ENCODE data around the gene GRIK4.

The GRIK4 gene

DNA sequence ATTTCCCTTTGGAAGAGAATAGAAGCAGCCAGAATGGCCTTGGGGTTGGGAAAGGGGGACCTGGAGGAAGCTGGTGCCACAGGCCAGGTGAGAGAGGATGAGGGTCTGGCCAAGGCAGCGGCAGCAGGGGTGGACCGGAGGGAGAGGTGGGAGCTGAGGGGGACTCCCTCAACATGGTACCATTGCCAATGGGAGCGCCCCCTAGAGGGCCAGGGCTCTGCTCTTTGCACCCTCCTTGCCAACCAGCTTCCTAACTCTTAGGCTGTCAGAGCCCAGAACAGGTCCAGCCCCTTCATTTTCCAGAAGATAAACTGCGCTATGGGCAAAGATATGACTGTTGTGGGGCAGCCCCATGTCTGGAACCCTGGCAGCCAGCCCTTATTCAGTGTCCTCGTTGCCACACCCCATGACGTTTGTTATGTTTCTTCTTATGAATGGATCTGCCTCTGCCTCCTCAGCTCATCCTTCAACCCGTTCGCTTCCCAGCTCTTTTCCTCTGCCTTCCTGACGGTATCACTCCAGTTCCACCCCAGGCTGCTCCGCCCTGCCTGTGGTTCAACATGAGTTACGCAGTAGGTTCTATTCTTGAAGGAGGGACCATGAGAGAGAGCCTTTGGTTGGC lies 185.2 kb downstream of the GRIK4 start:
- peaks cover 0 to 3% of the 10 kb centered on the region in 2 donors for H3K9me3 Mint-ChIP-seq
- no peak for DNase-seq
- H3K4me1 Mint-ChIP-seq (ENCODE audit: low read depth in 2 of 2) = no peaks in the 10 kb centered on the region
- no peak for ATAC-seq (replicated peaks)
- H3K27me3 Mint-ChIP-seq = peaks cover 23 to 61% of the 10 kb centered on the region in 2 donors
- H3K4me3 Mint-ChIP-seq = no peak overlapping the region
- H3K27ac Mint-ChIP-seq = no peak overlapping the region
- no peaks in the 10 kb centered on the region for H3K36me3 Mint-ChIP-seq (ENCODE audit: insufficient read depth)

- H3K9me3 Mint-ChIP-seq = peaks cover 0 to 3% of the 10 kb centered on the region in 2 donors
- peaks cover 14 to 54% of the 10 kb centered on the region in 2 donors for H3K27me3 Mint-ChIP-seq
- H3K4me1 Mint-ChIP-seq (ENCODE audit: low read depth in 2 of 2) = peaks cover 0 to 4% of the 10 kb centered on the region in 2 donors
- ATAC-seq (replicated peaks) = no peak
- no peak overlapping the region for H3K4me3 Mint-ChIP-seq
- DNase-seq = no peak
- no peaks in the 10 kb centered on the region for H3K36me3 Mint-ChIP-seq (ENCODE audit: insufficient read depth)
- H3K27ac Mint-ChIP-seq = no peak overlapping the region
Measured at GRCh38 chr11:120698918-120699317, 187.4 kb downstream of the GRIK4 start.

- Mint-ChIP-seq H3K36me3 (ENCODE audit: insufficient read depth) (no peaks in the 10 kb centered on the region), H3K27ac (peak overlapping the region in 1 of 2 donors; percentile 29), H3K9me3 (peaks cover 0 to 6% of the 10 kb centered on the region in 2 donors), H3K27me3 (peaks cover 20 to 54% of the 10 kb centered on the region in 2 donors), H3K4me1 (ENCODE audit: low read depth in 2 of 2) (peaks cover 0 to 4% of the 10 kb centered on the region in 2 donors), H3K4me3 (no peak overlapping the region)
- ATAC-seq (replicated peaks) (no peak), DNase-seq (no peak)
Measured at GRCh38 chr11:120702656-120703055, 191.1 kb downstream of the GRIK4 start.

- ATAC-seq (replicated peaks) = no peak
- peaks cover 0 to 4% of the 10 kb centered on the region in 2 donors for H3K4me1 Mint-ChIP-seq (ENCODE audit: low read depth in 2 of 2)
- H3K4me3 Mint-ChIP-seq = no peak overlapping the region
- peaks cover 20 to 61% of the 10 kb centered on the region in 2 donors for H3K27me3 Mint-ChIP-seq
- no peak overlapping the region for H3K27ac Mint-ChIP-seq
- H3K9me3 Mint-ChIP-seq = peaks cover 0 to 12% of the 10 kb centered on the region in 2 donors
- no peaks in the 10 kb centered on the region for H3K36me3 Mint-ChIP-seq (ENCODE audit: insufficient read depth)
- DNase-seq = no peak
Measured at GRCh38 chr11:120703358-120704152, 192.0 kb downstream of the GRIK4 start.

GRCh38 chr11:120704256-120704750 lies 192.8 kb downstream of the GRIK4 start:
- ATAC-seq (replicated peaks) (no peak), DNase-seq (no peak)
- H3K27me3 Mint-ChIP-seq = peaks cover 20 to 64% of the 10 kb centered on the region in 2 donors
- no peak overlapping the region for H3K27ac Mint-ChIP-seq
- H3K36me3 Mint-ChIP-seq (ENCODE audit: insufficient read depth) = no peaks in the 10 kb centered on the region
- peaks cover 0 to 4% of the 10 kb centered on the region in 2 donors for H3K4me1 Mint-ChIP-seq (ENCODE audit: low read depth in 2 of 2)
- peaks cover 0 to 12% of the 10 kb centered on the region in 2 donors for H3K9me3 Mint-ChIP-seq
- H3K4me3 Mint-ChIP-seq = no peak overlapping the region

- ATAC-seq (replicated peaks) = no peak
- Mint-ChIP-seq H3K9me3 (peaks cover 0 to 10% of the 10 kb centered on the region in 2 donors), H3K27ac (no peak overlapping the region), H3K4me3 (no peak overlapping the region), H3K27me3 (peaks cover 15 to 69% of the 10 kb centered on the region in 2 donors), H3K36me3 (ENCODE audit: insufficient read depth) (no peaks in the 10 kb centered on the region), H3K4me1 (ENCODE audit: low read depth in 2 of 2) (peaks cover 0 to 4% of the 10 kb centered on the region in 2 donors)
- DNase-seq = no peak
Measured at GRCh38 chr11:120706257-120706656, 194.7 kb downstream of the GRIK4 start.

DNA sequence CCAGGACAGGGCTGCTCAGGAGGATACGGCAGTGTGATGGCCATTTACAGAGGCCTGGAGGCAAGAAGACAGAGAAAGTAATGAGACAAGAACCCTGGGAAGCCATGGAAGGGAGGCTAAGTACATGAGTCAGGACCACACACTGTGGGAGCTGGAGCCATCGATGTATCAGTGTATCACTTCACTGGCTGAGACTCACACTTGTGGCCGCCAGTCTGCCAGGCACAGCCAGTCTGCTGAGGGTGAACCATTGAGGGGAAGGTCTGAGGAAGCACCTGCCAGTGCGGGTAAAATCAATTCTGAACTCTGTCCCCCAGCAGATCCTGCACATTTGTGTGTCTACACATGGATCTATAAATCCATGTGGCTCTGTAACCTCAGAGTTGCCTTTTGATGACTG lies 195.6 kb downstream of the GRIK4 start:
- ATAC-seq (replicated peaks) (no peak), DNase-seq (no peak)
- Mint-ChIP-seq H3K4me3 (no peak overlapping the region), H3K27me3 (peaks cover 10 to 69% of the 10 kb centered on the region in 2 donors), H3K36me3 (ENCODE audit: insufficient read depth) (no peaks in the 10 kb centered on the region), H3K27ac (no peak overlapping the region), H3K4me1 (ENCODE audit: low read depth in 2 of 2) (peaks cover 0 to 3% of the 10 kb centered on the region in 2 donors), H3K9me3 (peaks cover 0 to 10% of the 10 kb centered on the region in 2 donors)

- peaks cover 5 to 69% of the 10 kb centered on the region in 2 donors for H3K27me3 Mint-ChIP-seq
- peaks cover 0 to 10% of the 10 kb centered on the region in 2 donors for H3K9me3 Mint-ChIP-seq
- H3K4me3 Mint-ChIP-seq = no peak overlapping the region
- no peaks in the 10 kb centered on the region for H3K4me1 Mint-ChIP-seq (ENCODE audit: low read depth in 2 of 2)
- ATAC-seq (replicated peaks) (no peak), DNase-seq (no peak)
- no peaks in the 10 kb centered on the region for H3K36me3 Mint-ChIP-seq (ENCODE audit: insufficient read depth)
- H3K27ac Mint-ChIP-seq = no peak overlapping the region
Measured at GRCh38 chr11:120707663-120708062, 196.1 kb downstream of the GRIK4 start.

GRCh38 chr11:120708511-120709183 lies 197.1 kb downstream of the GRIK4 start:
- peaks cover 9 to 78% of the 10 kb centered on the region in 2 donors for H3K27me3 Mint-ChIP-seq
- H3K27ac Mint-ChIP-seq = no peak overlapping the region
- DNase-seq (no peak), ATAC-seq (replicated peaks) (no peak)
- no peak overlapping the region for H3K4me3 Mint-ChIP-seq
- H3K4me1 Mint-ChIP-seq (ENCODE audit: low read depth in 2 of 2) = no peaks in the 10 kb centered on the region
- peaks cover 0 to 10% of the 10 kb centered on the region in 2 donors for H3K9me3 Mint-ChIP-seq
- H3K36me3 Mint-ChIP-seq (ENCODE audit: insufficient read depth) = no peaks in the 10 kb centered on the region

GRCh38 chr11:120709808-120710207 lies 198.3 kb downstream of the GRIK4 start:
- H3K9me3 Mint-ChIP-seq = peaks cover 0 to 10% of the 10 kb centered on the region in 2 donors
- no peak overlapping the region for H3K4me3 Mint-ChIP-seq
- no peaks in the 10 kb centered on the region for H3K36me3 Mint-ChIP-seq (ENCODE audit: insufficient read depth)
- H3K27me3 Mint-ChIP-seq = peaks cover 9 to 82% of the 10 kb centered on the region in 2 donors
- H3K27ac Mint-ChIP-seq = no peak overlapping the region
- ATAC-seq (replicated peaks) = no peak
- DNase-seq = no peak
- H3K4me1 Mint-ChIP-seq (ENCODE audit: low read depth in 2 of 2) = peaks cover 0 to 4% of the 10 kb centered on the region in 2 donors

- peaks cover 9 to 88% of the 10 kb centered on the region in 2 donors for H3K27me3 Mint-ChIP-seq
- no peaks in the 10 kb centered on the region for H3K36me3 Mint-ChIP-seq (ENCODE audit: insufficient read depth)
- no peak overlapping the region for H3K27ac Mint-ChIP-seq
- peaks cover 6 to 11% of the 10 kb centered on the region in 2 donors for H3K4me1 Mint-ChIP-seq (ENCODE audit: low read depth in 2 of 2)
- H3K4me3 Mint-ChIP-seq = no peak overlapping the region
- no peak for DNase-seq
- ATAC-seq (replicated peaks) = no peak
- peaks cover 0 to 10% of the 10 kb centered on the region in 2 donors for H3K9me3 Mint-ChIP-seq
Measured at GRCh38 chr11:120710354-120711131, 199.0 kb downstream of the GRIK4 start.

DNA sequence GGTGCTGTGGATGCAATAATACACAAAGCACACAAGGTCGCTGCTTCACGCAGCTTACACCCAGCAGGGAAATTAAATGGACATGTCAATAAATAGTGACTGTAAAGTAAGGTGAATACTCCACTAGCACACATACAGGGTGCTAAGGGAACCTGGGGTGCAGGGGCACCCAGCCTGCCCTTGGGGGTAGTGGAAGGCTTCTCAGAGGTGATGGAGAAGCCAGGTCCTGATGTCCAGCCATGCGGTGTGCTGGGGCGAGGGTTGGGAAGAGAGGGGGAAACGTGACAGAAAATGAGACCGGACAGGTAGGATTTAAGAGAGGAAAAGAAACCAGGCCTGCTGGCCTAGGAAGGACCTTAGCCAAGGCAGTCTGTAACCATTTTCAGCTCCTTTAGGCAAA lies 200.5 kb downstream of the GRIK4 start:
- H3K27ac Mint-ChIP-seq = no peak overlapping the region
- no peak overlapping the region for H3K4me3 Mint-ChIP-seq
- ATAC-seq (replicated peaks) (no peak), DNase-seq (no peak)
- H3K9me3 Mint-ChIP-seq = peaks cover 0 to 6% of the 10 kb centered on the region in 2 donors
- H3K36me3 Mint-ChIP-seq (ENCODE audit: insufficient read depth) = no peaks in the 10 kb centered on the region
- H3K27me3 Mint-ChIP-seq = peaks cover 4 to 78% of the 10 kb centered on the region in 2 donors
- peaks cover 8 to 12% of the 10 kb centered on the region in 2 donors for H3K4me1 Mint-ChIP-seq (ENCODE audit: low read depth in 2 of 2)

- no peaks in the 10 kb centered on the region for H3K36me3 Mint-ChIP-seq (ENCODE audit: insufficient read depth)
- peaks cover 8 to 12% of the 10 kb centered on the region in 2 donors for H3K4me1 Mint-ChIP-seq (ENCODE audit: low read depth in 2 of 2)
- H3K4me3 Mint-ChIP-seq = no peak overlapping the region
- DNase-seq = no peak
- ATAC-seq (replicated peaks) = no peak
- H3K27me3 Mint-ChIP-seq = peaks cover 4 to 78% of the 10 kb centered on the region in 2 donors
- H3K9me3 Mint-ChIP-seq = peaks cover 0 to 4% of the 10 kb centered on the region in 2 donors
- no peak overlapping the region for H3K27ac Mint-ChIP-seq
Measured at GRCh38 chr11:120712881-120713280, 201.3 kb downstream of the GRIK4 start.
